Fibroblast of pulmonary artery (primary cell): ENCODE results near the gene RGS14.

Experiments used
- DNase-seq: peaks from one replicate; pipeline ENCODE4 v3.0.0-alpha.2; 2010; ENCODE audit warnings: low read depth
- H3K4me3 ChIP-seq: replicated peaks from 2 replicates; pipeline ENCODE4 v1.5.1; 2011; ENCODE audit warnings: low read depth, mild to moderate bottlenecking, control low read depth, low read length, moderate library complexity
- TF ChIP-seq, protein P1 (sequence below): IDR thresholded peaks from 2 replicates; pipeline ENCODE4 v1.5.1; 2011; ENCODE audit warnings: mild to moderate bottlenecking, control low read depth, low read length, inconsistent platforms; ENCODE audit errors: missing control alignments

The RGS14 gene

DNA sequence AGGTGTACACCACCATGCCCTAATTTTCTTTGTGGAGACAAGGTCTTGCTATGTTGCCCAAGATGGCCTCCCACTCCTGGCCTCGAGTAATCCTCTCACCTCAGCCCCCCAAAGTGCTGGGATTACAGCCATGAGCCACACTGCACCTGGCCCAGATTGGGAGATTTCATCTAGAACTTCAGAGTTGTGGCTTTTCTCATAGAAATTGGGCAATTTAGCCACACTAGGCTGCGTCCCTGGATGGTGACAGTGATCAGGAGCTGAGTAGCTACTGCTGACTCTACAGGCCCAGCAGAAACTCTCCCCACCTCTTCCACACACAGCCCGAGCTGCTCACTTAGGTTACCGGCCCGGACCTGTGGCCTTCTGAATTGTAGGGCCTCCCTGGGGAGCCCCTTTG lies 35.0 kb downstream of the RGS14 start:
- TF ChIP-seq, protein P1, sequence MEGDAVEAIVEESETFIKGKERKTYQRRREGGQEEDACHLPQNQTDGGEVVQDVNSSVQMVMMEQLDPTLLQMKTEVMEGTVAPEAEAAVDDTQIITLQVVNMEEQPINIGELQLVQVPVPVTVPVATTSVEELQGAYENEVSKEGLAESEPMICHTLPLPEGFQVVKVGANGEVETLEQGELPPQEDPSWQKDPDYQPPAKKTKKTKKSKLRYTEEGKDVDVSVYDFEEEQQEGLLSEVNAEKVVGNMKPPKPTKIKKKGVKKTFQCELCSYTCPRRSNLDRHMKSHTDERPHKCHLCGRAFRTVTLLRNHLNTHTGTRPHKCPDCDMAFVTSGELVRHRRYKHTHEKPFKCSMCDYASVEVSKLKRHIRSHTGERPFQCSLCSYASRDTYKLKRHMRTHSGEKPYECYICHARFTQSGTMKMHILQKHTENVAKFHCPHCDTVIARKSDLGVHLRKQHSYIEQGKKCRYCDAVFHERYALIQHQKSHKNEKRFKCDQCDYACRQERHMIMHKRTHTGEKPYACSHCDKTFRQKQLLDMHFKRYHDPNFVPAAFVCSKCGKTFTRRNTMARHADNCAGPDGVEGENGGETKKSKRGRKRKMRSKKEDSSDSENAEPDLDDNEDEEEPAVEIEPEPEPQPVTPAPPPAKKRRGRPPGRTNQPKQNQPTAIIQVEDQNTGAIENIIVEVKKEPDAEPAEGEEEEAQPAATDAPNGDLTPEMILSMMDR: no peak
- no peak for DNase-seq
- H3K4me3 ChIP-seq: no peak overlapping the region

DNA sequence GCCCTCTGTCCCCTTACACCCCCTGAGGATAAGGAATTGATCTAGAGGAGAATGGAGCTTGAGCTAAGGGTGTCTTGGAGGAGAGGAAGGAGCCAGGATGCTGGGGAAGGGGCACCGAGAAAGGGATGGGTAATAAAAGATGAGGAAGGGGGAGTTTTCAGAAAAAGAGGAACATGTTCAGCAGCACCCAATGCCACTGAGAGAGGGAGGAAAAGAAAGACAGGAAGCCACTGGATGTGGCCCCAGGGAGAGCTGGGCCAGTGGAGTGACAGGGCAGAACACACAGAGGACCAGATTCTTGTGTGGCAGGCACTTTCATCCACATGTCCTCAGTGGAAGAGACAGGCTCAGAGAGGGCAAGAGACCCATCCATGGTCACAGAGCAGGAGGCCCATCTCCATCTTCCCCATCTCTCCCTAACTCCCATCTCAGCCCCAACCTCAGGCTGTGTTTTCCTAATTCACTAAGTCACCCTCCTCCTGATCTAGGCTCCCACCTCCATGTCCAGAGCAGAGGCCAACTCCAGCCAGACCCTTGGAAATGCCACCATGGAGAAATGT lies 35.6 kb downstream of the RGS14 start:
- TF ChIP-seq, protein P1: no peak
- H3K4me3 ChIP-seq: no peak overlapping the region
- no peak for DNase-seq

DNA sequence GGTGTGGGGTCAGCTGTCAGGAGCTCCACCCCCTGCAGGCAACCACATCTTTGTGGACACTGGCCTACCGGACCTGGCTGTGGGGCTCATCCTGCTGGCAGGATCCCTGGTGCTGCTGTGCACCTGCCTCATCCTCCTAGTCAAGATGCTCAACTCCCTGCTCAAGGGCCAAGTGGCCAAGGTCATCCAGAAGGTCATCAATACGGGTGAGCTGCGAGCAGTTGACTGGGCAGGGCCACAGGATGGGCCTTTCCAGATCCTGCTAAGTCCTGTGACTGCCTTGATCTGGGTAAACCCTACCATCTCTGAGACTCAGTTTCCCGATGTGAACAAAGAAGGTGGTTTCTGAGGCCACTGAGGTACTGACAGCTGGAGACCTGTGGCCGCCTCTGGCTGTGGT lies 36.3 kb downstream of the RGS14 start:
- DNase-seq: no peak
- TF ChIP-seq, protein P1: no peak
- no peak overlapping the region for H3K4me3 ChIP-seq

DNA sequence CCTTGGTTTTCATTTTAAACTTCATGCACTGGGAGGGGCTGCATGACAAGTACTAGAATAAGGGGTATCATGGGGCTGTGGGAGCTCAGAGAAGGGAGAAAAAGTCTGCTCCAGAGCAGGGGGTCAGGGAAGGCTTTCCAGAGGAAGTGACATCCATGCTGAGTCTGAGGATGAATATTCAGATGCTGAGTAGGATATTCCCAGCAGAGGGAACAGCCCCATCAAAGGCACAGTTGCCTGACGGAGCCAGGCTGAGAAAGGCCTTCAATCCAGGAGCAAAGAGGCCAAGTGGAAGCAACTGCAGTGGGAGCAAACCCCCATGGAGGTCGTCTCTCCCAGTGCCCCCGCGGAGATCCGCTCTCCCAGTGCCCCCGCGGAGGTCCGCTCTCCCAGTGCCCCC lies 38.4 kb downstream of the RGS14 start:
- H3K4me3 ChIP-seq: no peak overlapping the region
- no peak for DNase-seq
- TF ChIP-seq, protein P1: no peak

DNA sequence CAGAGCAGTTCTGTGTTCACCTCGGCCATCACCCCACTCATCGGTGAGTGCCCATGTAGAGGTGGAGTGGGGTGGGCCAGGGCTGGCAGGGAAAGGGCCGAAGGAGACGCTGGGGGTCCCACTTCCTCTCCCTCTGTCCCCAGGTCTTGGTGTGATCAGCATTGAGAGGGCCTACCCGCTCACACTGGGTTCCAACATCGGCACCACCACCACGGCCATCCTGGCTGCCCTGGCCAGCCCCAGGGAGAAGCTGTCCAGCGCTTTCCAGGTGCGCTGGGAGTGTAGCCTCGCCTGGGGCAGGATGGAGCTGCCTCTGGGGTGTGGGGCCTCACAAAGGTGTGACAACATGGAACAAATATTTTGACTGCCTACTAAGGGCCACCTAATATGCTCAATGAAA lies 39.1 kb downstream of the RGS14 start:
- no peak overlapping the region for H3K4me3 ChIP-seq
- no peak for DNase-seq
- TF ChIP-seq, protein P1: no peak

DNA sequence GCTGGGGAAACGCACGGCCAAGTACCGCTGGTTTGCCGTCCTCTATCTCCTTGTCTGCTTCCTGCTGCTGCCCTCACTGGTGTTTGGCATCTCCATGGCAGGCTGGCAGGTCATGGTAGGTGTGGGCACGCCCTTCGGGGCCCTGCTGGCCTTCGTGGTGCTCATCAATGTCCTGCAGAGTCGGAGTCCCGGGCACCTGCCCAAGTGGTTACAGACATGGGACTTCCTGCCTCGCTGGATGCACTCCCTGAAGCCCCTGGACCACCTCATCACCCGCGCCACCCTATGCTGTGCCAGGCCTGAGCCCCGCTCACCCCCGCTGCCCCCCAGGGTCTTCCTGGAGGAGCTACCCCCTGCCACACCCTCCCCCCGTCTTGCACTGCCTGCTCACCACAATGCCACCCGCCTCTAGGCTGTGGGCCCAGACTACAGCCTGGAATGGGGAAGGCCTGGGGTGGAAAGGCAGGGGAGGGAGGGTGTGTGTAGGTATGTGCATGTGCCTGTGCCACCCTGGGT lies 40.2 kb downstream of the RGS14 start:
- H3K4me3 ChIP-seq: no peak overlapping the region
- TF ChIP-seq, protein P1: no peak
- DNase-seq: no peak
